CD14-positive monocyte (primary cell): ENCODE results near the gene CFAP74. TPM values are rescaled to one million over a fixed set of nuclear protein-coding genes. Genes with fewer than 3 reads are reported as not detected.

Source experiments
- DNase-seq, 3 donors: peaks; one replicate each; pipeline ENCODE4 v3.0.0-alpha.2; 2011 to 2022
- H2AFZ ChIP-seq: 2 replicates; pipeline ENCODE4 v1.6.0; 2012; ENCODE audit warnings: mild to moderate bottlenecking, low read depth, low read length, inconsistent platforms; ENCODE audit not compliant: insufficient read depth, poor library complexity, severe bottlenecking
- H3K27ac ChIP-seq, 2 donors: 1 replicate in 1 of 2; 2 replicates in 1 of 2; pipeline ENCODE4 v1.5.1; 2012 to 2013; ENCODE audit warnings: low read length in 2 of 2, control low read depth in 1 of 2, inconsistent platforms in 1 of 2, low read depth in 1 of 2, mild to moderate bottlenecking in 1 of 2
- H3K27me3 ChIP-seq, 2 donors: one replicate each; pipeline versions ENCODE4 v1.6.0 to v1.6.1; 2011 to 2013; ENCODE audit warnings: low read length in 2 of 2; ENCODE audit not compliant: control insufficient read depth in 2 of 2, insufficient read depth in 2 of 2
- H3K36me3 ChIP-seq, 2 donors: replicated peaks in 1 of 2; 1 replicate in 1 of 2; 2 replicates in 1 of 2; pipeline versions ENCODE4 v1.5.1 to v1.6.1; 2012 to 2013; ENCODE audit warnings: low read length in 2 of 2, control low read depth in 1 of 2, inconsistent platforms in 1 of 2, mild to moderate bottlenecking in 1 of 2; ENCODE audit not compliant: insufficient read depth in 2 of 2, control insufficient read depth in 1 of 2
- H3K4me1 ChIP-seq, 2 donors: 1 replicate in 1 of 2; 2 replicates in 1 of 2; pipeline versions ENCODE4 v1.5.1 to v1.6.1; 2012 to 2013; ENCODE audit warnings: low read length in 2 of 2, control low read depth in 1 of 2, inconsistent platforms in 1 of 2, mild to moderate bottlenecking in 1 of 2, moderate library complexity in 1 of 2; ENCODE audit not compliant: insufficient read depth in 2 of 2, control insufficient read depth in 1 of 2
- H3K4me2 ChIP-seq: replicated peaks from 2 replicates; pipeline ENCODE3; 2012; ENCODE audit warnings: low read length, moderate library complexity, mild to moderate bottlenecking; ENCODE audit not compliant: poor library complexity, severe bottlenecking; ENCODE audit errors: extremely low read depth
- H3K4me3 ChIP-seq, 3 experiments: fragments of 200-600 bp in 1 of 3; sonication (generic) in 1 of 3; replicated peaks in 1 of 3; 1 replicate in 2 of 3; 2 replicates in 1 of 3; pipeline ENCODE4 v1.5.1; 2011 to 2013; ENCODE audit warnings: low read length in 3 of 3, mild to moderate bottlenecking in 3 of 3, control low read depth in 2 of 3, low read depth in 2 of 3, inconsistent platforms in 1 of 3, moderate library complexity in 1 of 3
- H3K79me2 ChIP-seq: 2 replicates; pipeline ENCODE4 v1.6.0; 2012; ENCODE audit warnings: mild to moderate bottlenecking, control low read depth, inconsistent platforms, low read length, moderate library complexity; ENCODE audit not compliant: insufficient read depth
- H3K9ac ChIP-seq: 2 replicates; pipeline ENCODE4 v1.6.0; 2017; ENCODE audit warnings: low read length, mild to moderate bottlenecking; ENCODE audit not compliant: insufficient read depth, poor library complexity, severe bottlenecking
- H3K9me3 ChIP-seq, 2 donors: replicated peaks in 1 of 2; 1 replicate in 1 of 2; 2 replicates in 1 of 2; pipeline versions ENCODE4 v1.5.1 to v1.6.1; 2012 to 2013; ENCODE audit warnings: low read length in 2 of 2, control low read depth in 1 of 2; ENCODE audit not compliant: control insufficient read depth in 1 of 2, insufficient read depth in 1 of 2
- H4K20me1 ChIP-seq: 2 replicates; pipeline ENCODE4 v1.6.0; 2012; ENCODE audit warnings: mild to moderate bottlenecking, low read length, control low read depth, moderate library complexity; ENCODE audit not compliant: insufficient read depth
- H3K27ac Mint-ChIP-seq, 7 donors: one replicate each; pipeline ENCODE4 v1.8.0; 2020; ENCODE audit warnings: mild to moderate bottlenecking in 7 of 7, mixed read lengths in 7 of 7, moderate library complexity in 6 of 7, inconsistent platforms in 2 of 7
- H3K27me3 Mint-ChIP-seq, 3 donors: one replicate each; pipeline ENCODE4 v1.8.0; 2021 to 2022; ENCODE audit warnings: low read depth in 3 of 3, mild to moderate bottlenecking in 3 of 3, mixed read lengths in 3 of 3, moderate library complexity in 3 of 3, inconsistent platforms in 1 of 3
- H3K36me3 Mint-ChIP-seq, 2 donors: one replicate each; pipeline ENCODE4 v1.8.0; 2020; ENCODE audit warnings: mixed read lengths in 2 of 2, inconsistent platforms in 1 of 2, mild to moderate bottlenecking in 1 of 2
- H3K4me1 Mint-ChIP-seq: one replicate; pipeline ENCODE4 v1.8.0; 2020; ENCODE audit warnings: mild to moderate bottlenecking, mixed read lengths
- H3K4me3 Mint-ChIP-seq, 2 donors: one replicate each; pipeline ENCODE4 v1.8.0; 2020; ENCODE audit warnings: mild to moderate bottlenecking in 2 of 2, mixed read lengths in 2 of 2, moderate library complexity in 1 of 2
- H3K9me3 Mint-ChIP-seq, 7 donors: one replicate each; pipeline ENCODE4 v1.8.0; 2020 to 2022; ENCODE audit warnings: mixed read lengths in 7 of 7, mild to moderate bottlenecking in 6 of 7, moderate library complexity in 6 of 7, inconsistent platforms in 2 of 7
- WGBS: methylation state at CpG from one replicate; pipeline ENCODE4 v1.1.5; 2013; ENCODE audit warnings: missing lambda C conversion rate; ENCODE audit not compliant: insufficient coverage; 5-methylcytosine and 5-hydroxymethylcytosine counted together
- intact Hi-C, 2 donors: fragments of 100-400 bp; cut with micrococcal nuclease; formaldehyde crosslinking; loops; one replicate each; pipeline versions ENCODE4 v1.15.0 to v1.15.1; 2023
- polyA plus RNA-seq, 3 donors: library from polyadenylated mRNA; depleted of rRNA in 1 of 3; unstranded in 2 of 3; stranded (reverse) in 1 of 3; fragments of 300-500 nt in 2 of 3; fragments of >200 nt in 1 of 3; fragmentation: Illumina TruSeq in 2 of 3; gene quantifications; 1 replicate in 2 of 3; 2 replicates in 1 of 3; pipeline ENCODE4 v1.2.3, GENCODE V29; 2012 to 2021
- TF ChIP-seq, protein P1 (sequence below): fragments of 200-600 bp; IDR thresholded peaks from one replicate; pipeline ENCODE4 v1.8.0; 2022; ENCODE audit warnings: antibody characterized with exemption, mild to moderate bottlenecking

CFAP74 gene
- polyA plus RNA-seq, 3 donors, result not detected

DNA sequence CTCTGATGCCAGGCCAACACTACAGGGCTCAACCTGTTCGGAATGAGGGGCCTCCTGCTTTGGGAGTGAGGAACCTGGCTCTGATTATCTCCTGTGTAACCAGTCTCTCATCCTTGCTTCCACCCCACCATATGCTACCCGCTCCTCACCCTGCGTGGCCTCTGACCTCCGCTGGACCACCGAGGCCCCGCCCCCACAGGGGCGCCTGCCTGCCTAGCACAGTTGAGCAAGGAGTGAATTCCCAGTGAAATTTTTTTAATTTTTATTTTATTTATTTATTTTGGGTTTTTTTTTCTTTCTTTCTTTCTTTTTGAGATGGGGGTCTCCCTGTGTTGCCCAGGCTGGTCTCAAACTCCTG, 110.8 kb downstream of the CFAP74 start:
- peak overlapping the region in 1 of 7 donors; percentile 13 for H3K27ac Mint-ChIP-seq
- peak overlapping the region in 1 of 2 donors; percentile 76 for H3K4me3 Mint-ChIP-seq
- intact Hi-C loops, result loop anchor here (5.0 to 10.0 kb wide), 4 partner anchors 35 to 115 kb away; partner anchors contain the start of gene NADK (in 1 of the 2)
- Histone ChIP-seq H3K79me2 (peaks cover 45% of the 10 kb centered on the region), H3K27me3 (peaks cover 0 to 11% of the 10 kb centered on the region in 2 donors), H3K4me2 (peak overlapping the region; percentile 93), H3K36me3 (no peaks in the 10 kb centered on the region), H2AFZ (peak overlapping the region; percentile 86), H3K9me3 (no peaks in the 10 kb centered on the region), H3K4me1 (peaks cover 25 to 29% of the 10 kb centered on the region in 2 donors), H3K4me3 (no peak overlapping the region), H3K9ac (no peak overlapping the region), H4K20me1 (peaks cover 34% of the 10 kb centered on the region), H3K27ac (no peak overlapping the region)
- no peak for DNase-seq
- H3K27me3 Mint-ChIP-seq, result peaks cover 14 to 36% (median 21%) of the 10 kb centered on the region in 3 donors
- H3K36me3 Mint-ChIP-seq, result peaks cover 0 to 7% of the 10 kb centered on the region in 2 donors
- WGBS, result 96% methylated on average over 3 of the region's 7 CpGs
- H3K9me3 Mint-ChIP-seq, result peaks cover 0 to 2% (median 0%) of the 10 kb centered on the region in 7 donors
- TF ChIP-seq, protein P1, sequence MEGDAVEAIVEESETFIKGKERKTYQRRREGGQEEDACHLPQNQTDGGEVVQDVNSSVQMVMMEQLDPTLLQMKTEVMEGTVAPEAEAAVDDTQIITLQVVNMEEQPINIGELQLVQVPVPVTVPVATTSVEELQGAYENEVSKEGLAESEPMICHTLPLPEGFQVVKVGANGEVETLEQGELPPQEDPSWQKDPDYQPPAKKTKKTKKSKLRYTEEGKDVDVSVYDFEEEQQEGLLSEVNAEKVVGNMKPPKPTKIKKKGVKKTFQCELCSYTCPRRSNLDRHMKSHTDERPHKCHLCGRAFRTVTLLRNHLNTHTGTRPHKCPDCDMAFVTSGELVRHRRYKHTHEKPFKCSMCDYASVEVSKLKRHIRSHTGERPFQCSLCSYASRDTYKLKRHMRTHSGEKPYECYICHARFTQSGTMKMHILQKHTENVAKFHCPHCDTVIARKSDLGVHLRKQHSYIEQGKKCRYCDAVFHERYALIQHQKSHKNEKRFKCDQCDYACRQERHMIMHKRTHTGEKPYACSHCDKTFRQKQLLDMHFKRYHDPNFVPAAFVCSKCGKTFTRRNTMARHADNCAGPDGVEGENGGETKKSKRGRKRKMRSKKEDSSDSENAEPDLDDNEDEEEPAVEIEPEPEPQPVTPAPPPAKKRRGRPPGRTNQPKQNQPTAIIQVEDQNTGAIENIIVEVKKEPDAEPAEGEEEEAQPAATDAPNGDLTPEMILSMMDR, result no peak
- H3K4me1 Mint-ChIP-seq, result peaks cover 35% of the 10 kb centered on the region

DNA sequence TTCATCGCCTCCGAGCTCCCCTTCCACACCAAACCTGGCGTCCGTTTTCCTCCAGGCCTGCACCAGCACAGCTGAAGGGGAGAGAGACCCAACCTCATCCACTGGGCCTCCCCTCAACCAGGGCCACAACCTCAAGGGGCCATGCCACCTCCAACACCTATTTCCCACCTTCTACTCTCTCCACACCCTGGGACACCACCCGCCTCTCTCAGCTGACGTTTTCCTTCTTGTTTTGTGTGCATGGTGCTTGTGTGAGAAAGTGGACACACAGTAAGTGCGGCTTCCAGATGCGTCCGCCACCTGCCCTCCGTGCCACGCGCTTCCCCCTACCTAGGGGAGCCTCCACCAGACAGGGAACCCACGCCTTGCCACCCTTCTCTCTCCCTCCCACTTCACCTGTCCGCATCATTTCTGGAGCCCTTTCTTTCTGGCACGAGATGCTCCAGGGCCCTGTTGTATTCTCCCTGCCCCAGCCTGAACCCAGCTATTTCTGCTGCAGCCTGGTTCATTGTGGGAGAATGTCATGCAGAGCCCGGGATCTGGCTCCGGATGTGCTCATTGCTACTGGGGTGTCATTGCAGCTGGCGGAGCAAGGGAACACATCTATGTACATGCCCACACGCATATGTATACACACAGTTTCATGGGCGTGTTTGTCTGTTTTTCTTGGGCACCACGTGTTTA, 111.4 kb downstream of the CFAP74 start:
- 33% methylated on average over 18 of the region's 21 CpGs for whole genome bisulfite sequencing
- Histone ChIP-seq H4K20me1 (peaks cover 39% of the 10 kb centered on the region), H3K27me3 (peaks cover 0 to 11% of the 10 kb centered on the region in 2 donors), H3K79me2 (peaks cover 50% of the 10 kb centered on the region), H3K4me2 (peak overlapping the region; percentile 93), H3K36me3 (no peaks in the 10 kb centered on the region), H3K9me3 (no peaks in the 10 kb centered on the region), H2AFZ (peak overlapping the region; percentile 86), H3K9ac (peak overlapping the region; percentile 93), H3K27ac (peak overlapping the region in 1 of 2 donors; percentile 87), H3K4me3 (peak overlapping the region; percentile 48 to 81 (median 75)), H3K4me1 (peaks cover 28 to 34% of the 10 kb centered on the region in 2 donors)
- Mint-ChIP-seq H3K9me3 (peaks cover 0 to 2% (median 0%) of the 10 kb centered on the region in 7 donors), H3K4me1 (peaks cover 40% of the 10 kb centered on the region), H3K36me3 (peaks cover 0 to 8% of the 10 kb centered on the region in 2 donors), H3K27ac (peak overlapping the region; percentile 72 to 87 (median 82)), H3K27me3 (peaks cover 14 to 32% (median 20%) of the 10 kb centered on the region in 3 donors), H3K4me3 (peak overlapping the region; percentile 76 to 89)
- no peak for DNase-seq
- intact Hi-C loops, result loop anchor here (5.0 to 10.0 kb wide), 4 partner anchors 35 to 115 kb away; partner anchors contain the start of gene NADK (in 1 of the 2)
- TF ChIP-seq, protein P1, result no peak
